Measurements from ENCODE around the gene THAP3. TPM values are rescaled to one million over a fixed set of nuclear protein-coding genes. Genes with fewer than 3 reads are reported as not detected.

THAP3 gene
- total and polyA plus RNA-seq, 2 of the 4 experiments (the other 2 are of a cell fraction): 14.2 to 14.9 TPM

GRCh38 chr1:6666696-6667095 lies 42.0 kb downstream of the THAP3 start:
- BruUV-seq (replicated peaks): no TSS peak
- H3K4me2 ChIP-seq (ENCODE audit: low read depth, low read length): no peak overlapping the region
- no peaks in the 10 kb centered on the region for H4K20me1 ChIP-seq (ENCODE audit: insufficient read depth, low read length)
- peaks cover 25% of the 10 kb centered on the region for H3K36me3 ChIP-seq (ENCODE audit: control insufficient read depth, insufficient read depth, low read length)
- no peak overlapping the region for H4K5ac ChIP-seq (ENCODE audit: low read depth, low read length)
- no peak overlapping the region for H3K27ac ChIP-seq (ENCODE audit: insufficient read depth, low read length)
- H4K91ac ChIP-seq (ENCODE audit: insufficient read depth, low read depth, low read length): no peak overlapping the region
- peaks cover 5% of the 10 kb centered on the region for H3K9me1 ChIP-seq (ENCODE audit: insufficient read depth, low read length)
- H3K9ac ChIP-seq (ENCODE audit: low read depth, low read length): no peak overlapping the region
- no peaks in the 10 kb centered on the region for H3K4me1 ChIP-seq (ENCODE audit: control insufficient read depth, insufficient read depth, low read length)
- dilution Hi-C loops (cut with HindIII; ENCODE audit: low sequenced_read_pairs, unreplicated experiment) (no loop called here), in situ Hi-C loops (cut with MboI; ENCODE audit: low sequenced_read_pairs) (no loop called here), intact Hi-C loops (cut with micrococcal nuclease) (no loop called here)
- no peak overlapping the region for H2BK120ac ChIP-seq (ENCODE audit: low read depth, low read length)
- no peak overlapping the region for H3K4me3 ChIP-seq (ENCODE audit: insufficient read depth, low read depth, low read length)
- H3K9me3 ChIP-seq (ENCODE audit: control insufficient read depth, insufficient read depth, low read length): no peaks in the 10 kb centered on the region
- H2AK5ac ChIP-seq (ENCODE audit: low read depth, low read length): no peak overlapping the region
- TF ChIP-seq USF2 (IDR thresholded peaks at IDR 0.05; ENCODE audit: low read depth, low read length): no peak
- TF ChIP-seq POLR2A (IDR thresholded peaks at IDR 0.05; ENCODE audit: low read depth, low read length): no peak
- no peak for TF ChIP-seq BHLHE40 (IDR thresholded peaks at IDR 0.05; ENCODE audit: low read depth, low read length)
- TF ChIP-seq, protein P1, sequence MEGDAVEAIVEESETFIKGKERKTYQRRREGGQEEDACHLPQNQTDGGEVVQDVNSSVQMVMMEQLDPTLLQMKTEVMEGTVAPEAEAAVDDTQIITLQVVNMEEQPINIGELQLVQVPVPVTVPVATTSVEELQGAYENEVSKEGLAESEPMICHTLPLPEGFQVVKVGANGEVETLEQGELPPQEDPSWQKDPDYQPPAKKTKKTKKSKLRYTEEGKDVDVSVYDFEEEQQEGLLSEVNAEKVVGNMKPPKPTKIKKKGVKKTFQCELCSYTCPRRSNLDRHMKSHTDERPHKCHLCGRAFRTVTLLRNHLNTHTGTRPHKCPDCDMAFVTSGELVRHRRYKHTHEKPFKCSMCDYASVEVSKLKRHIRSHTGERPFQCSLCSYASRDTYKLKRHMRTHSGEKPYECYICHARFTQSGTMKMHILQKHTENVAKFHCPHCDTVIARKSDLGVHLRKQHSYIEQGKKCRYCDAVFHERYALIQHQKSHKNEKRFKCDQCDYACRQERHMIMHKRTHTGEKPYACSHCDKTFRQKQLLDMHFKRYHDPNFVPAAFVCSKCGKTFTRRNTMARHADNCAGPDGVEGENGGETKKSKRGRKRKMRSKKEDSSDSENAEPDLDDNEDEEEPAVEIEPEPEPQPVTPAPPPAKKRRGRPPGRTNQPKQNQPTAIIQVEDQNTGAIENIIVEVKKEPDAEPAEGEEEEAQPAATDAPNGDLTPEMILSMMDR (conservative IDR thresholded peaks at IDR 0.05; ENCODE audit: low read depth, low read length): no peak
- no peak for TF ChIP-seq CHD1 (IDR thresholded peaks at IDR 0.05; ENCODE audit: low read depth, low read length)
- TF ChIP-seq MXI1 (IDR thresholded peaks at IDR 0.05; ENCODE audit: borderline replicate concordance, low read depth, low read length): no peak
- TF ChIP-seq RAD21 (IDR thresholded peaks at IDR 0.05; ENCODE audit: low read length): no peak
- TF ChIP-seq NFE2L2 (IDR thresholded peaks at IDR 0.05; ENCODE audit: low read depth, low read length): no peak
- no peak for TF ChIP-seq CEBPB (IDR thresholded peaks at IDR 0.05; ENCODE audit: low read depth, low read length)
- TF ChIP-seq RCOR1 (IDR thresholded peaks at IDR 0.05; ENCODE audit: insufficient replicate concordance, low read length): no peak
- TF ChIP-seq ELK1 (IDR thresholded peaks at IDR 0.05; ENCODE audit: borderline replicate concordance, low read depth, low read length): no peak
- no peak for TF ChIP-seq FOS (IDR thresholded peaks at IDR 0.05; ENCODE audit: low read depth, low read length)
- TF ChIP-seq MAZ (IDR thresholded peaks at IDR 0.05; ENCODE audit: borderline replicate concordance, low read depth, low read length): no peak
- no peak for TF ChIP-seq MAFK (IDR thresholded peaks at IDR 0.05; ENCODE audit: low read depth, low read length)
- no peak for TF ChIP-seq SMC3 (IDR thresholded peaks at IDR 0.05; ENCODE audit: low read depth, low read length)
- TF ChIP-seq RFX5 (IDR thresholded peaks at IDR 0.05; ENCODE audit: low read depth, low read length): no peak
- DNase-seq (no peak), ATAC-seq (ENCODE audit: low read depth) (no peak)
- H3K18ac ChIP-seq (ENCODE audit: low read depth, low read length): no peak overlapping the region
- POLR2A ChIA-PET (ENCODE audit: unreplicated experiment): no interaction called here
- no peak overlapping the region for H2BK5ac ChIP-seq (ENCODE audit: low read depth, low read length, poor library complexity, severe bottlenecking)
- peaks cover 13 to 18% of the 10 kb centered on the region in 2 experiments for H3K79me1 ChIP-seq (ENCODE audit: low read depth in 1 of 2, low read length in 2 of 2)
- H2AFZ ChIP-seq (replicated peaks; ENCODE audit: low read length, poor library complexity): no peak overlapping the region
- no peak overlapping the region for H3K23ac ChIP-seq (ENCODE audit: low read depth, low read length)
- H3K4ac ChIP-seq (ENCODE audit: low read depth, low read length): no peak overlapping the region
- H2BK20ac ChIP-seq (ENCODE audit: low read depth, low read length): no peak overlapping the region
- H3K14ac ChIP-seq (replicated peaks; ENCODE audit: low read depth, low read length): no peak overlapping the region
- CTCF ChIA-PET: no interaction called here
- no peak overlapping the region for H3K56ac ChIP-seq (ENCODE audit: extremely low read depth, insufficient read depth, low read length)
- H4K8ac ChIP-seq (ENCODE audit: low read depth in 2 of 2, low read length in 2 of 2): no peak overlapping the region
- H3K27me3 ChIP-seq (ENCODE audit: control insufficient read depth, insufficient read depth, low read length): no peaks in the 10 kb centered on the region
- no peak overlapping the region for H2BK15ac ChIP-seq (ENCODE audit: low read depth, low read length)
- WGBS, 2 experiments (ENCODE audit: extremely low coverage in 2 of 2, insufficient read length in 1 of 2): 100% methylated on average over 2 of the region's 5 CpGs; no CpG with 5 or more reads in 1 of the 2 experiments
- H2AK9ac ChIP-seq (replicated peaks; ENCODE audit: low read depth, low read length, poor library complexity): peak overlapping the region; percentile 78
